DMS153 (cell line): Measurements from ENCODE around the gene DCAF7.
A peak's percentile ranks its signal among the peaks of the same experiment; 100 is the strongest.

Experiments
- DNase-seq: peaks from one replicate; lab custom pipeline; 2025; lab: John Stamatoyannopoulos, UW

DCAF7 gene

GRCh38 chr17:63544467-63545301 is 5.6 kb upstream of the DCAF7 start:
- DNase-seq = no peak

GRCh38 chr17:63546308-63547082 is 3.8 kb upstream of the DCAF7 start:
- DNase-seq = no peak

- DNase-seq = no peak
These were observed 3.2 kb upstream of the DCAF7 start for GRCh38 chr17:63547083-63547523.

- DNase-seq = no peak
These were observed 860 bp upstream of the DCAF7 start for GRCh38 chr17:63549289-63549945.

GRCh38 chr17:63550817-63551639 is 751 bp downstream of the DCAF7 start:
- DNase-seq = peak; percentile 7

GRCh38 chr17:63552211-63552610 is 1.9 kb downstream of the DCAF7 start:
- no peak for DNase-seq

- no peak for DNase-seq
These were observed 5.4 kb downstream of the DCAF7 start for GRCh38 chr17:63555500-63556156.

GRCh38 chr17:63557416-63557815 is 7.1 kb downstream of the DCAF7 start:
- no peak for DNase-seq

- DNase-seq = no peak
These were observed 8.2 kb downstream of the DCAF7 start for GRCh38 chr17:63558441-63558840.

- DNase-seq = no peak
These were observed 11.5 kb downstream of the DCAF7 start for GRCh38 chr17:63561819-63562218.

- DNase-seq = no peak
These were observed 13.1 kb downstream of the DCAF7 start for GRCh38 chr17:63563339-63563738.

GRCh38 chr17:63564562-63564961 is 14.3 kb downstream of the DCAF7 start:
- no peak for DNase-seq

GRCh38 chr17:63567229-63567628 is 17.0 kb downstream of the DCAF7 start:
- DNase-seq = no peak

- no peak for DNase-seq
These were observed 18.3 kb downstream of the DCAF7 start for GRCh38 chr17:63568563-63568962.

GRCh38 chr17:63571632-63572310 is 21.5 kb downstream of the DCAF7 start:
- DNase-seq = no peak

- no peak for DNase-seq
These were observed 23.4 kb downstream of the DCAF7 start for GRCh38 chr17:63573634-63574033.

- DNase-seq = no peak
These were observed 27.9 kb downstream of the DCAF7 start for GRCh38 chr17:63578027-63578768.

- no peak for DNase-seq
These were observed 28.5 kb downstream of the DCAF7 start for GRCh38 chr17:63578769-63579111.

- no peak for DNase-seq
These were observed 29.4 kb downstream of the DCAF7 start for GRCh38 chr17:63579633-63580032.

GRCh38 chr17:63587770-63588169 is 37.5 kb downstream of the DCAF7 start:
- no peak for DNase-seq
